GM10248 (cell line): ENCODE results near the gene SUFU.
A peak's percentile ranks its signal among the peaks of the same experiment; 100 is the strongest.

Experiments
- CTCF ChIA-PET: fragments of 300-600 bp; sonication (Branson Sonifier 250); formaldehyde crosslinking; extraction: SDS; loops from one replicate; lab custom pipeline; 2021; ENCODE audit warnings: antibody characterized with exemption; lab: Yijun Ruan, JAX
- POLR2A ChIA-PET: fragments of 350-650 bp; sonication (Branson Sonifier 250); formaldehyde crosslinking; extraction: SDS; loops from one replicate; lab custom pipeline; 2020; ENCODE audit warnings: antibody characterized with exemption; lab: Yijun Ruan, JAX
- DNase-seq: peaks from one replicate; pipeline ENCODE4 v3.0.0; 2012; ENCODE audit errors: extremely low spot score
- CTCF ChIP-seq: IDR thresholded peaks from 2 replicates; pipeline ENCODE4 v1.5.1; 2012; ENCODE audit warnings: mild to moderate bottlenecking, low read depth; ENCODE audit errors: extremely low read depth, missing control alignments, control extremely low read depth

Gene SUFU

DNA sequence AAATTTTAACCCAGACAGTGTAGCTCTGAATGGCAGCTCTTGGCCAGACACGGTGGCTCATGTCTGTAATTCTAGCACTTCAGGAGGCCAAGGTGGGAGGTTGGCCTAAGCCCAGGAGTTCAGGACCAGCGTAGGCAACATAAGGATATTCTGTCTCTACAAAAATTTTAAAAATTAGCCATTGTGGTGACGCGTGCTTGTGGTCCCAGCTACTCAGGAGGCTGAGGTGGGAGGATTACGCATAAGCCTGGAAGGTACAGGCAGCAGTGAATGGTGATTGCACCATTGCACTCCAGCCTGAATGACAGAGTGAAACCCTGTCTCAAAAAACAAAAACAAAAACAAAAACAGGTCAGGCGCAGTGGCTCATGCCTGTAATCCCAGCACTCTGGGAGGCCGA lies 50.0 kb downstream of the SUFU start:
- ChIA-PET POLR2A (no interaction called here), CTCF (interaction anchor here (1.2 to 1.8 kb wide), 3 partner anchors 9 to 30 kb away, joined by 3 to 6 read pairs (median 4); no protein-coding TSS in a partner anchor)

GRCh38 chr10:102554531-102554930 lies 50.8 kb downstream of the SUFU start:
- CTCF ChIA-PET, result interaction anchor here (1.2 to 1.8 kb wide), 3 partner anchors 8 to 29 kb away, joined by 3 to 6 read pairs (median 4); no protein-coding TSS in a partner anchor

More for the DNA sequence above, 50.0 kb downstream of the SUFU start:
- no peak for TF ChIP-seq CTCF
- no peak for DNase-seq

DNA sequence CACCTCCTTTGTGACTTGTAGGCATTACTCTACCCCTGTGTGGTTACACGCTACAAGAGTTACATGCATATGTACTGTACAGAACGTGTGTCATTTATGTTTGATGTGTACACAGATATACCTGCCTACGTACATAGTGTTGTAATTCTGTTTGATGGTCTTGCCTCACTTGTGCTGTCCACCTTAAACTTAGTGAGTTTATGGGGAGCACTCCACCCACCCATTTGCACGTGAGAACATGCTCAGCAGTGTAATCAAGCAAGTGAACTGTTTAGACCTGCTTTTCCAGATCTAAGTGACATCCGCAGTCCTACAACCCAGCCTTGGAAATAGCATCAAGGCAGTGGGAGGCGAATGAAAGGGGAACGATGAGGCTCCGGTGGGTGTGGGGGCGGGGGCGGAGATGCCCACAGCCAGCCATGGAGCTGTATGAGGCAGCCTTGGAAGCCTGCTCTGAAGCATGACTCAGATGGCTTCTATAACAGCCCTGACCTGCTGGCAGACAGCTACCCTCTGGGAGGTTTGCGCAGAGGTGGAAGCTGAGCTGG lies 52.1 kb downstream of the SUFU start:
- ChIA-PET CTCF (interaction anchor here (1.1 to 2.4 kb wide), 2 partner anchors 12 to 51 kb away, joined by 3 to 7 read pairs; partner anchors contain the start of gene SUFU), POLR2A (no interaction called here)
- no peak for TF ChIP-seq CTCF
- no peak for DNase-seq

More at GRCh38 chr10:102554531-102554930, 50.8 kb downstream of the SUFU start:
- DNase-seq, result no peak
- POLR2A ChIA-PET, result interaction anchor here (0.6 kb wide), 1 partner anchor 17 kb away, joined by 5 read pairs; no protein-coding TSS in a partner anchor
- TF ChIP-seq CTCF, result no peak

DNA sequence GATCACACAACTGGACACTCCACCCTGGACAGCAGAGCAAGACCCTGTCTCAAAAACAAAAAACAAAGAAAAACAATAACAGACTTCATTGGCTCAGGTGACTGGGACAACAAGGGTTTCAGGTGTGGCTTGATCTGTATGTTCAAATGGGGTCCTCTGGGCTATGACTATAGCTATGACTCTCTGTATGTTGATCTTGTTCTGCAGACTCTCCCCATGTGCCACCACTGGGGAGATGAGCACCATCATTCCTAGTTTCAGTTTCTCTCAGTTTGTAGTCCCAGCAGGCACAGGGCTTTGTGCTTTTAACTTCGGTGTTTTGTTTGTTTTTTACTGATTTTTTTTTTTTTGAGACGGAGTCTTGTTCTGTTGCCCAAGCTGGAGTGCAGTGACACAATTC lies 53.8 kb downstream of the SUFU start:
- DNase-seq, result no peak
- ChIA-PET CTCF (interaction anchor here (1.5 to 2.4 kb wide), 2 partner anchors 26 to 53 kb away, joined by 5 to 7 read pairs; partner anchors contain the start of gene SUFU), POLR2A (no interaction called here)
- TF ChIP-seq CTCF, result no peak

GRCh38 chr10:102559764-102560163 lies 56.0 kb downstream of the SUFU start:
- ChIA-PET POLR2A (no interaction called here), CTCF (no interaction called here)
- DNase-seq, result no peak
- TF ChIP-seq CTCF, result no peak

GRCh38 chr10:102564209-102564834 lies 60.5 kb downstream of the SUFU start:
- no peak for TF ChIP-seq CTCF

More at GRCh38 chr10:102564209-102564834, 60.5 kb downstream of the SUFU start:
- DNase-seq, result peak; percentile 55
- ChIA-PET CTCF (interaction anchor here (1.0 to 4.2 kb wide), 6 partner anchors 11 to 334 kb away, joined by 3 to 35 read pairs (median 6); partner anchors contain the start of gene SUFU), POLR2A (no interaction called here)
